ENCODE data around the gene P2RX2.

GRCh38 chr12:132661972-132662371 lies 43.4 kb downstream of the P2RX2 start:
- TF ChIP-seq POLR2AphosphoS5 (IDR thresholded peaks at IDR 0.05; ENCODE audit: insufficient read depth in 1 of 2, low read depth in 1 of 2): no peak
- TF ChIP-seq POLR2A (IDR thresholded peaks at IDR 0.05): no peak
